GM20000 (cell line): ENCODE data around the gene METTL17.
A peak's percentile ranks its signal among the peaks of the same experiment; 100 is the strongest.
"Not testable (repeated sequence)": the region's sequence is repeated elsewhere in the genome, so short reads cannot be mapped to it uniquely, and the experiment has no call there.

Source experiments
- DNase-seq: peaks from one replicate; pipeline ENCODE4 v3.0.0; 2012; ENCODE audit warnings: low spot score
- TF ChIP-seq, protein P1 (sequence below): IDR thresholded peaks from 2 replicates; pipeline ENCODE4 v1.5.1; 2012; ENCODE audit warnings: mild to moderate bottlenecking, control low read depth; ENCODE audit errors: extremely low read depth, missing control alignments

The METTL17 gene

GRCh38 chr14:20999591-20999990 lies 9.8 kb downstream of the METTL17 start:
- TF ChIP-seq, protein P1, sequence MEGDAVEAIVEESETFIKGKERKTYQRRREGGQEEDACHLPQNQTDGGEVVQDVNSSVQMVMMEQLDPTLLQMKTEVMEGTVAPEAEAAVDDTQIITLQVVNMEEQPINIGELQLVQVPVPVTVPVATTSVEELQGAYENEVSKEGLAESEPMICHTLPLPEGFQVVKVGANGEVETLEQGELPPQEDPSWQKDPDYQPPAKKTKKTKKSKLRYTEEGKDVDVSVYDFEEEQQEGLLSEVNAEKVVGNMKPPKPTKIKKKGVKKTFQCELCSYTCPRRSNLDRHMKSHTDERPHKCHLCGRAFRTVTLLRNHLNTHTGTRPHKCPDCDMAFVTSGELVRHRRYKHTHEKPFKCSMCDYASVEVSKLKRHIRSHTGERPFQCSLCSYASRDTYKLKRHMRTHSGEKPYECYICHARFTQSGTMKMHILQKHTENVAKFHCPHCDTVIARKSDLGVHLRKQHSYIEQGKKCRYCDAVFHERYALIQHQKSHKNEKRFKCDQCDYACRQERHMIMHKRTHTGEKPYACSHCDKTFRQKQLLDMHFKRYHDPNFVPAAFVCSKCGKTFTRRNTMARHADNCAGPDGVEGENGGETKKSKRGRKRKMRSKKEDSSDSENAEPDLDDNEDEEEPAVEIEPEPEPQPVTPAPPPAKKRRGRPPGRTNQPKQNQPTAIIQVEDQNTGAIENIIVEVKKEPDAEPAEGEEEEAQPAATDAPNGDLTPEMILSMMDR, result no peak
- DNase-seq, result no peak

DNA sequence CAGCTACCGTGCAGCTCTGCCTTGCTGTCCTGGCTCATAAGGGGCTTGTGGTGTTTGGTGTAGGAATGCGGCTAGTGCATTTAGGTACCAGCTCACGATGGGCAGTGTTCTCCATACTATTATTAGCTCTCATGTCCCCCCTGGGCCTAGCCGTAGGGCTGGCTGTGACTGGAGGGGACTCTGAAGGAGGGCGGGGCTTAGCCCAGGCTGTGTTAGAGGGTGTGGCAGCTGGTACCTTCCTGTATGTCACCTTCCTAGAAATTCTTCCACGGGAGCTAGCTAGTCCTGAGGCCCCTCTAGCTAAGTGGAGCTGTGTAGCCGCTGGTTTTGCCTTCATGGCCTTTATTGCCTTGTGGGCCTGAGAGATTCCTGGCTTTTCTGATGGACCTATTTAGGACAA lies 11.4 kb downstream of the METTL17 start:
- no peak for DNase-seq
- TF ChIP-seq, protein P1, result no peak

DNA sequence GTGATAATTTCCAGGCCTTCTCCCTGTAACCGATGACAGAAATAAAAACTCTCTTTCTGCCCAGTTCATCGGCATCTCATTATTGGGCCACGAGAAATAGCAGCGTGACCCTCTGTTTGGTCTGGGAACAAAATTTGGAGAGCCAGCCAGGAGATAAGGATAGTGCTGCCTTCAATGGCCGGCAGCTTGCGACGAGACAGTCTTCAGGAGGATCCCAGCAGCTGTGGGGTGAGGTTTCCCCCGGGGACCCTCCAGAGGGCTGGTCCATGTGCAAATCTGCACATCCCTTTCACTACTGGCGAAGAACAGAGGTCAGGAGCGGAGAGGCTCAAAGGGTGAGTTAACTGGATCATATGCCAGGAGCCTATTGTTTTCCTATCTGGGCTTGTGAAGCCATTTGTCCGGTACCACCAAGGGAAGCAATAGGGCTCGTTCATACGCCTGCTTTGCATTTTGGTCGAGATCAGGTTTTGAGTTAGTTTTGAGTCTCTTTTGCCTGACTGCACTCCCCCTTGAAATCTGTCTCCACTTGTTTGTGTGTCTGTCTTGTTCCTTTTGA lies 14.1 kb downstream of the METTL17 start:
- DNase-seq, result no peak
- TF ChIP-seq, protein P1, result no peak

DNA sequence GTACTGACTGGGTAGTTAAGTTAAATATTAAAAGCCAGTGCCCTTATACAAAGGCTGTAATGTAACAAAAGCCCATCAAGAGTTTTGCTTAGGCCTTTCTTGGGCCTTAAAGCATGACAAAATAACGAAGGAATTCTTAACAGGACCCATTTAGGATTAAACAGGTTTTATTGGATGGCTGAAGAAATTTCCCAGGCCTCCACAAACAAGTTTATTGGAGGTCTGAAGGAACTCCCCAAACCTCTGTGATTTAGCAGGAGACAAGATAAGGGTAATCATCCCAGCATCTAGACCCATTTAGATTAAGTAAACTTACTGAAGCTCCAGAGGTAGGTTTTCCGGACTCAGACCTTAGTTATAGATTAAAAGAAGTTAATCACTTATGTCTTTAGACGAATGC lies 19.9 kb downstream of the METTL17 start:
- not testable (repeated sequence) for DNase-seq

- TF ChIP-seq, protein P1, result no peak
- DNase-seq, result no peak
These were observed 21.4 kb downstream of the METTL17 start for GRCh38 chr14:21011136-21011535.

GRCh38 chr14:21014761-21015190 lies 25.0 kb downstream of the METTL17 start:
- TF ChIP-seq, protein P1, result peak; percentile 57
- peak; percentile 70 for DNase-seq

DNA sequence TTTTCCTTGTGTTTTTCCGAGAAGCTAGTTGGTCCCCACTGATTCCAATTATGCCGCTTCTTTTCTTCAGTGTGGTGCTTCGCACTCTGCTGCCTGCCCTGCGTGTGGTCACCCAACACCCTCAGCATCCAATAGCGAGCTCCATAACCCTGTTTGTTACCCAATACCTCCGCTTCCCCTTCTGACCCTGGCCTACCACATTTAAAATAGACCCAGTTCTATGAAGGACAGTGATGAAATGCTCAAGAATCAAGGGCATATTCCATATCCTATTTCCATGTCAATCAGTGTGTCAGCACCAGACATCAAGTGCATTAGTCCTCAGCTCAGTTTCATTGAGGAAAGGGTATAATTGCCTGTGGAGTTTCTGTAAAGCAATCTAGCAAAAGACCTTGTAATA lies 25.5 kb downstream of the METTL17 start:
- TF ChIP-seq, protein P1, result no peak
- DNase-seq, result no peak

- TF ChIP-seq, protein P1, result no peak
- no peak for DNase-seq
These were observed 26.8 kb downstream of the METTL17 start for GRCh38 chr14:21016413-21017190.
